ENCODE data around the gene LRRC32. TPM values are rescaled to one million over a fixed set of nuclear protein-coding genes. Genes with fewer than 3 reads are reported as not detected.

The LRRC32 gene
- total and polyA plus RNA-seq, 2 donors (not counting 1 experiment from before 2014, with no cell fraction given): 19.2 to 103 TPM

DNA sequence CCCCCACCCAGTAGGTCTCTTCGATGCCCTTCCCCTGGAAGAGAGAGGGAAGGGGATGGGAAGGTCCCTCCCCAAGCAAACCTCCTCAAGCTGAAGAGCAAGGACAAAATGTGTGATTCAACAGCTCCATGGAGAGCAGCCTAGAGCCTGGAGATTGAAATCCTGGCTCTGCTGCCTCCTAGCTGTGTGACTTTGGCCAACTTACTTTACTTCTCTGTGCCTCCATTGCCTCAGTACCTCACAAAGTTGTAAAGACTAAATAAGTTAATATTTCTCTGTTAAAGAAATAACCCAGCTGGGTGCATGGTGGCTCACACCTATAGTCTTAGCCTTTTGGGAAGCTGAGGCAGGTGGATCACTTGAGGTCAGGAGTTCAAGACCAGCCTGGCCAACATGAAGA, 21.1 kb upstream of the LRRC32 start:
- Histone ChIP-seq H2AFZ (ENCODE audit: low read length) (no peak overlapping the region), H4K20me1 (ENCODE audit: control insufficient read depth, extremely low read depth, insufficient read depth, low read length) (no peaks in the 10 kb centered on the region), H3K9me3 (ENCODE audit: control insufficient read depth, insufficient read depth, low read depth, low read length) (no peaks in the 10 kb centered on the region), H3K36me3 (ENCODE audit: control insufficient read depth, insufficient read depth, low read length) (no peaks in the 10 kb centered on the region), H3K9ac (ENCODE audit: insufficient read depth, low read length) (no peak overlapping the region), H3K27ac (ENCODE audit: insufficient read depth, low read length) (no peak overlapping the region), H3K27me3 (ENCODE audit: control insufficient read depth, insufficient read depth, low read length) (no peaks in the 10 kb centered on the region), H3K4me1 (ENCODE audit: control insufficient read depth, extremely low read depth, insufficient read depth, low read length) (no peaks in the 10 kb centered on the region), H3K79me2 (ENCODE audit: control insufficient read depth, insufficient read depth, low read length) (no peaks in the 10 kb centered on the region), H3K4me3 (replicated peaks in 1 of 4; ENCODE audit: control extremely low read depth in 1 of 4, insufficient read depth in 1 of 4, low read depth in 3 of 4, low read length in 4 of 4) (no peak overlapping the region), H3K4me2 (ENCODE audit: extremely low read depth, insufficient read depth, low read length) (no peak overlapping the region)
- no peak for DNase-seq (ENCODE audit: low read depth in 2 of 2)
- no peak for TF ChIP-seq EZH2 (IDR thresholded peaks at IDR 0.05; ENCODE audit: low read length, missing control alignments)
- TF ChIP-seq, protein P1, sequence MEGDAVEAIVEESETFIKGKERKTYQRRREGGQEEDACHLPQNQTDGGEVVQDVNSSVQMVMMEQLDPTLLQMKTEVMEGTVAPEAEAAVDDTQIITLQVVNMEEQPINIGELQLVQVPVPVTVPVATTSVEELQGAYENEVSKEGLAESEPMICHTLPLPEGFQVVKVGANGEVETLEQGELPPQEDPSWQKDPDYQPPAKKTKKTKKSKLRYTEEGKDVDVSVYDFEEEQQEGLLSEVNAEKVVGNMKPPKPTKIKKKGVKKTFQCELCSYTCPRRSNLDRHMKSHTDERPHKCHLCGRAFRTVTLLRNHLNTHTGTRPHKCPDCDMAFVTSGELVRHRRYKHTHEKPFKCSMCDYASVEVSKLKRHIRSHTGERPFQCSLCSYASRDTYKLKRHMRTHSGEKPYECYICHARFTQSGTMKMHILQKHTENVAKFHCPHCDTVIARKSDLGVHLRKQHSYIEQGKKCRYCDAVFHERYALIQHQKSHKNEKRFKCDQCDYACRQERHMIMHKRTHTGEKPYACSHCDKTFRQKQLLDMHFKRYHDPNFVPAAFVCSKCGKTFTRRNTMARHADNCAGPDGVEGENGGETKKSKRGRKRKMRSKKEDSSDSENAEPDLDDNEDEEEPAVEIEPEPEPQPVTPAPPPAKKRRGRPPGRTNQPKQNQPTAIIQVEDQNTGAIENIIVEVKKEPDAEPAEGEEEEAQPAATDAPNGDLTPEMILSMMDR (conservative IDR thresholded peaks at IDR 0.05 in 1 of 2, IDR thresholded peaks at IDR 0.05 in 1 of 2; ENCODE audit: low read depth in 1 of 2, low read length in 2 of 2): no peak

DNA sequence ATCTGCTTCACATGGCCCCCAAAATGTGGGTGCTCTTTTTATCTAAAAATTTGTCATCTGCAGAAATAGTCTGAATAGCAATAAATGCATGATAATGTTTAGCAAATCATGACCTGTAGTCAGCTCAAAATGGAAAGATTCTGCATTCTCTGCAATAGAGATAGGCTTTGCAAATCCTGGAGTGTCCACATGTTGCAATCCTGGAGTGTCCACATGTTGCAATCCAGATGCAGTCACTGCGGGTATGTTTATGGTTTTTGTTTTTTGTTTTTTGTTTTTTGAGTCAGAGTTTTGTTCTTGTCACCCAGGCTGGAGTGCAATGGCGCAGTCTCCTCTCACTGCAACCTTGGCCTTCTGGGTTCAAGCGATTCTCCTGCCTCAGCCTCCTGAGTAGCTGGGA, 20.2 kb upstream of the LRRC32 start:
- H2AFZ ChIP-seq (ENCODE audit: low read length): no peak overlapping the region
- H3K4me1 ChIP-seq (ENCODE audit: control insufficient read depth, extremely low read depth, insufficient read depth, low read length): no peaks in the 10 kb centered on the region
- H3K9me3 ChIP-seq (ENCODE audit: control insufficient read depth, insufficient read depth, low read depth, low read length): no peaks in the 10 kb centered on the region
- no peaks in the 10 kb centered on the region for H4K20me1 ChIP-seq (ENCODE audit: control insufficient read depth, extremely low read depth, insufficient read depth, low read length)
- H3K79me2 ChIP-seq (ENCODE audit: control insufficient read depth, insufficient read depth, low read length): no peaks in the 10 kb centered on the region
- TF ChIP-seq EZH2 (IDR thresholded peaks at IDR 0.05; ENCODE audit: low read length, missing control alignments): no peak
- TF ChIP-seq, protein P1 (conservative IDR thresholded peaks at IDR 0.05 in 1 of 2, IDR thresholded peaks at IDR 0.05 in 1 of 2; ENCODE audit: low read depth in 1 of 2, low read length in 2 of 2): no peak
- no peaks in the 10 kb centered on the region for H3K27me3 ChIP-seq (ENCODE audit: control insufficient read depth, insufficient read depth, low read length)
- no peak overlapping the region for H3K9ac ChIP-seq (ENCODE audit: insufficient read depth, low read length)
- no peak overlapping the region for H3K27ac ChIP-seq (ENCODE audit: insufficient read depth, low read length)
- peak in 1 of 2 donors; percentile 75 for DNase-seq (ENCODE audit: low read depth in 2 of 2)
- H3K4me3 ChIP-seq (replicated peaks in 1 of 4; ENCODE audit: control extremely low read depth in 1 of 4, insufficient read depth in 1 of 4, low read depth in 3 of 4, low read length in 4 of 4): no peak overlapping the region
- no peaks in the 10 kb centered on the region for H3K36me3 ChIP-seq (ENCODE audit: control insufficient read depth, insufficient read depth, low read length)
- no peak overlapping the region for H3K4me2 ChIP-seq (ENCODE audit: extremely low read depth, insufficient read depth, low read length)

DNA sequence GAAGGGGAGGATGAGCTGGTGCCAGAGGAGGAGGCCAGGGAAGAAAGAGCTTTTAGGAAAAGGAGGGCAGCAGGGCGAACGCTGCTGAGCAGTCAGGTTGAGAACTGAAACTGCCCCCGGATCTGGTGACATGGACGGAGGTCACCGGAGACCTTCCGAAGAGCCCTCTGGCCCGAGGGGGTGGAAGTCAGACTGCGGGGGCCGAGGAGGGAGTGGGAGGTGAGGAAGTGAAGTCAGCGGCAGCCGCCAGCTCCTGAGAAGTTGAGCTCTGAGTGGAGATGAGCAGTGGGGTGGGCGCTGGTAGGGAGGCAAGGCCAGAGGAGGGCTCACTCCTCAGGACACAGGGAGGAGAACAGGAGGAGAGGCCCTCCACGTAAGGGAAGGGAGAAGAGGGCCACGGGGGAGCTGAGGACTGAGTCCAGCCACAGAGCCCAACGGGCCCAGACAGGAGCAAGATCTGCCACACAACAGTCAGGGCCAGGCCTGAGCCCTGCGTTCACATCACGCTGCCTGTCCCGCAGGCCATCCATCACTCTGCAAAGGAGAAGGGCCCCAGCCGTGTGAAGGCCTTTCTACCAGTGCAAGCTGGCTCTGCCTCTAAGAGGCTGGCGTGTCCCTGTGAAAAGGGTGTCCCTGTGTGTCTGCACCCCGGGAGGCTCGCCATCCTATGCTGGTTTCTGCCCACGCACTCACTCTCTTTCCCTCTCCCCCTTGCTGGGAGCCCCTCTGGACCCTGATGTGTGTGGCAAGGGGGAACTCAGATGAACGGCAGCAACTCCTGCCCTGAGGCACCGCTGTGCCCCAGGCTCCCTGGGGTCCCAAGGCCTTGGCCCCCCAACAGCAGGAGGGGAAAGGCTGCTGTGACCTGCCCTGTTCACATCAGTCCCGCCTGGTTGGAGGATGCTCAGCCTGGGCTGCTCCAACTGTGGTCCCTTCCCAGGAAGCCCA, 19.0 kb upstream of the LRRC32 start:
- Histone ChIP-seq H3K9me3 (ENCODE audit: control insufficient read depth, insufficient read depth, low read depth, low read length) (no peaks in the 10 kb centered on the region), H4K20me1 (ENCODE audit: control insufficient read depth, extremely low read depth, insufficient read depth, low read length) (no peaks in the 10 kb centered on the region), H3K79me2 (ENCODE audit: control insufficient read depth, insufficient read depth, low read length) (no peaks in the 10 kb centered on the region), H3K9ac (ENCODE audit: insufficient read depth, low read length) (no peak overlapping the region), H3K27ac (ENCODE audit: insufficient read depth, low read length) (no peak overlapping the region), H3K4me1 (ENCODE audit: control insufficient read depth, extremely low read depth, insufficient read depth, low read length) (no peaks in the 10 kb centered on the region), H3K36me3 (ENCODE audit: control insufficient read depth, insufficient read depth, low read length) (no peaks in the 10 kb centered on the region), H3K4me3 (replicated peaks in 1 of 4; ENCODE audit: control extremely low read depth in 1 of 4, insufficient read depth in 1 of 4, low read depth in 3 of 4, low read length in 4 of 4) (no peak overlapping the region), H3K27me3 (ENCODE audit: control insufficient read depth, insufficient read depth, low read length) (no peaks in the 10 kb centered on the region), H2AFZ (ENCODE audit: low read length) (no peak overlapping the region), H3K4me2 (ENCODE audit: extremely low read depth, insufficient read depth, low read length) (no peak overlapping the region)
- TF ChIP-seq, protein P1 (conservative IDR thresholded peaks at IDR 0.05 in 1 of 2, IDR thresholded peaks at IDR 0.05 in 1 of 2; ENCODE audit: low read depth in 1 of 2, low read length in 2 of 2): no peak
- no peak for TF ChIP-seq EZH2 (IDR thresholded peaks at IDR 0.05; ENCODE audit: low read length, missing control alignments)
- DNase-seq (ENCODE audit: low read depth in 2 of 2): no peak
